CD14-positive monocyte (primary cell): ENCODE measurements around the gene ABCC4. TPM values are rescaled to one million over a fixed set of nuclear protein-coding genes. Genes with fewer than 3 reads are reported as not detected.
A peak's percentile ranks its signal among the peaks of the same experiment; 100 is the strongest.

Experiments used
- DNase-seq, 3 donors: peaks; one replicate each; pipeline ENCODE4 v3.0.0-alpha.2; 2011 to 2022
- H2AFZ ChIP-seq: 2 replicates; pipeline ENCODE4 v1.6.0; 2012; ENCODE audit warnings: mild to moderate bottlenecking, low read depth, low read length, inconsistent platforms; ENCODE audit not compliant: insufficient read depth, poor library complexity, severe bottlenecking
- H3K27ac ChIP-seq, 2 donors: 1 replicate in 1 of 2; 2 replicates in 1 of 2; pipeline ENCODE4 v1.5.1; 2012 to 2013; ENCODE audit warnings: low read length in 2 of 2, control low read depth in 1 of 2, inconsistent platforms in 1 of 2, low read depth in 1 of 2, mild to moderate bottlenecking in 1 of 2
- H3K27me3 ChIP-seq, 2 donors: one replicate each; pipeline versions ENCODE4 v1.6.0 to v1.6.1; 2011 to 2013; ENCODE audit warnings: low read length in 2 of 2; ENCODE audit not compliant: control insufficient read depth in 2 of 2, insufficient read depth in 2 of 2
- H3K36me3 ChIP-seq, 2 donors: replicated peaks in 1 of 2; 1 replicate in 1 of 2; 2 replicates in 1 of 2; pipeline versions ENCODE4 v1.5.1 to v1.6.1; 2012 to 2013; ENCODE audit warnings: low read length in 2 of 2, control low read depth in 1 of 2, inconsistent platforms in 1 of 2, mild to moderate bottlenecking in 1 of 2; ENCODE audit not compliant: insufficient read depth in 2 of 2, control insufficient read depth in 1 of 2
- H3K4me1 ChIP-seq, 2 donors: 1 replicate in 1 of 2; 2 replicates in 1 of 2; pipeline versions ENCODE4 v1.5.1 to v1.6.1; 2012 to 2013; ENCODE audit warnings: low read length in 2 of 2, control low read depth in 1 of 2, inconsistent platforms in 1 of 2, mild to moderate bottlenecking in 1 of 2, moderate library complexity in 1 of 2; ENCODE audit not compliant: insufficient read depth in 2 of 2, control insufficient read depth in 1 of 2
- H3K4me2 ChIP-seq: replicated peaks from 2 replicates; pipeline ENCODE3; 2012; ENCODE audit warnings: low read length, moderate library complexity, mild to moderate bottlenecking; ENCODE audit not compliant: poor library complexity, severe bottlenecking; ENCODE audit errors: extremely low read depth
- H3K4me3 ChIP-seq, 3 experiments: fragments of 200-600 bp in 1 of 3; sonication (generic) in 1 of 3; replicated peaks in 1 of 3; 1 replicate in 2 of 3; 2 replicates in 1 of 3; pipeline ENCODE4 v1.5.1; 2011 to 2013; ENCODE audit warnings: low read length in 3 of 3, mild to moderate bottlenecking in 3 of 3, control low read depth in 2 of 3, low read depth in 2 of 3, inconsistent platforms in 1 of 3, moderate library complexity in 1 of 3
- H3K79me2 ChIP-seq: 2 replicates; pipeline ENCODE4 v1.6.0; 2012; ENCODE audit warnings: mild to moderate bottlenecking, control low read depth, inconsistent platforms, low read length, moderate library complexity; ENCODE audit not compliant: insufficient read depth
- H3K9ac ChIP-seq: 2 replicates; pipeline ENCODE4 v1.6.0; 2017; ENCODE audit warnings: low read length, mild to moderate bottlenecking; ENCODE audit not compliant: insufficient read depth, poor library complexity, severe bottlenecking
- H3K9me3 ChIP-seq, 2 donors: replicated peaks in 1 of 2; 1 replicate in 1 of 2; 2 replicates in 1 of 2; pipeline versions ENCODE4 v1.5.1 to v1.6.1; 2012 to 2013; ENCODE audit warnings: low read length in 2 of 2, control low read depth in 1 of 2; ENCODE audit not compliant: control insufficient read depth in 1 of 2, insufficient read depth in 1 of 2
- H4K20me1 ChIP-seq: 2 replicates; pipeline ENCODE4 v1.6.0; 2012; ENCODE audit warnings: mild to moderate bottlenecking, low read length, control low read depth, moderate library complexity; ENCODE audit not compliant: insufficient read depth
- H3K27ac Mint-ChIP-seq, 7 donors: one replicate each; pipeline ENCODE4 v1.8.0; 2020; ENCODE audit warnings: mild to moderate bottlenecking in 7 of 7, mixed read lengths in 7 of 7, moderate library complexity in 6 of 7, inconsistent platforms in 2 of 7
- H3K27me3 Mint-ChIP-seq, 3 donors: one replicate each; pipeline ENCODE4 v1.8.0; 2021 to 2022; ENCODE audit warnings: low read depth in 3 of 3, mild to moderate bottlenecking in 3 of 3, mixed read lengths in 3 of 3, moderate library complexity in 3 of 3, inconsistent platforms in 1 of 3
- H3K36me3 Mint-ChIP-seq, 2 donors: one replicate each; pipeline ENCODE4 v1.8.0; 2020; ENCODE audit warnings: mixed read lengths in 2 of 2, inconsistent platforms in 1 of 2, mild to moderate bottlenecking in 1 of 2
- H3K4me1 Mint-ChIP-seq: one replicate; pipeline ENCODE4 v1.8.0; 2020; ENCODE audit warnings: mild to moderate bottlenecking, mixed read lengths
- H3K4me3 Mint-ChIP-seq, 2 donors: one replicate each; pipeline ENCODE4 v1.8.0; 2020; ENCODE audit warnings: mild to moderate bottlenecking in 2 of 2, mixed read lengths in 2 of 2, moderate library complexity in 1 of 2
- H3K9me3 Mint-ChIP-seq, 7 donors: one replicate each; pipeline ENCODE4 v1.8.0; 2020 to 2022; ENCODE audit warnings: mixed read lengths in 7 of 7, mild to moderate bottlenecking in 6 of 7, moderate library complexity in 6 of 7, inconsistent platforms in 2 of 7
- CTCF ChIP-seq: fragments of 200-600 bp; IDR thresholded peaks from one replicate; pipeline ENCODE4 v1.8.0; 2022; ENCODE audit warnings: antibody characterized with exemption, mild to moderate bottlenecking
- WGBS: methylation state at CpG from one replicate; pipeline ENCODE4 v1.1.5; 2013; ENCODE audit warnings: missing lambda C conversion rate; ENCODE audit not compliant: insufficient coverage; 5-methylcytosine and 5-hydroxymethylcytosine counted together
- intact Hi-C, 2 donors: fragments of 100-400 bp; cut with micrococcal nuclease; formaldehyde crosslinking; loops; one replicate each; pipeline versions ENCODE4 v1.15.0 to v1.15.1; 2023
- polyA plus RNA-seq, 3 donors: library from polyadenylated mRNA; depleted of rRNA in 1 of 3; unstranded in 2 of 3; stranded (reverse) in 1 of 3; fragments of 300-500 nt in 2 of 3; fragments of >200 nt in 1 of 3; fragmentation: Illumina TruSeq in 2 of 3; gene quantifications; 1 replicate in 2 of 3; 2 replicates in 1 of 3; pipeline ENCODE4 v1.2.3, GENCODE V29; 2012 to 2021

Gene ABCC4
- polyA plus RNA-seq, 3 donors: 0.96 to 2.5 (median 1.7) TPM

- no peak overlapping the region for H3K4me3 Mint-ChIP-seq
- Histone ChIP-seq H3K27ac (no peak overlapping the region), H2AFZ (no peak overlapping the region), H3K9ac (no peak overlapping the region), H3K9me3 (no peaks in the 10 kb centered on the region), H4K20me1 (no peaks in the 10 kb centered on the region), H3K4me2 (no peak overlapping the region), H3K4me1 (peaks cover 9 to 24% of the 10 kb centered on the region in 2 donors), H3K79me2 (no peaks in the 10 kb centered on the region), H3K36me3 (peaks cover 0 to under 1% of the 10 kb centered on the region in 2 donors), H3K4me3 (no peak overlapping the region), H3K27me3 (no peaks in the 10 kb centered on the region)
- peaks cover 4 to 6% of the 10 kb centered on the region in 2 donors for H3K36me3 Mint-ChIP-seq
- no peak for TF ChIP-seq CTCF
- H3K27ac Mint-ChIP-seq: no peak overlapping the region
- peaks cover 0 to 2% (median 0%) of the 10 kb centered on the region in 7 donors for H3K9me3 Mint-ChIP-seq
- intact Hi-C loops: no loop called here
- no peak for DNase-seq
- 100% methylated on average over 1 of the region's 3 CpGs for WGBS
- H3K4me1 Mint-ChIP-seq: peaks cover 23% of the 10 kb centered on the region
- peaks cover 0 to 3% (median 1%) of the 10 kb centered on the region in 3 donors for H3K27me3 Mint-ChIP-seq
These were observed 145.7 kb downstream of the ABCC4 start for GRCh38 chr13:95155504-95155903.

- Mint-ChIP-seq H3K36me3 (peaks cover 2 to 4% of the 10 kb centered on the region in 2 donors), H3K27ac (no peak overlapping the region), H3K4me1 (peaks cover 23% of the 10 kb centered on the region), H3K27me3 (peaks cover 0 to 3% (median 1%) of the 10 kb centered on the region in 3 donors), H3K9me3 (peaks cover 0 to 2% (median 0%) of the 10 kb centered on the region in 7 donors), H3K4me3 (no peak overlapping the region)
- no peak overlapping the region for H3K4me2 ChIP-seq
- no peaks in the 10 kb centered on the region for H3K36me3 ChIP-seq
- WGBS: no CpG with 5 or more reads among the region's 4 CpGs
- peak overlapping the region in 1 of 2 donors; percentile 46 for H3K27ac ChIP-seq
- intact Hi-C loops: no loop called here
- H3K9ac ChIP-seq: no peak overlapping the region
- no peaks in the 10 kb centered on the region for H4K20me1 ChIP-seq
- DNase-seq: no peak
- peaks cover 9 to 24% of the 10 kb centered on the region in 2 donors for H3K4me1 ChIP-seq
- H3K79me2 ChIP-seq: no peaks in the 10 kb centered on the region
- no peaks in the 10 kb centered on the region for H3K27me3 ChIP-seq
- H2AFZ ChIP-seq: no peak overlapping the region
- TF ChIP-seq CTCF: no peak
- H3K9me3 ChIP-seq: no peaks in the 10 kb centered on the region
- no peak overlapping the region for H3K4me3 ChIP-seq
These were observed 146.2 kb downstream of the ABCC4 start for GRCh38 chr13:95155093-95155492.
